PC-3 (cell line): Measurements from ENCODE around the gene ARPC5. TPM values are rescaled to one million over a fixed set of nuclear protein-coding genes. Genes with fewer than 3 reads are reported as not detected.

Experiments
- ATAC-seq: fragments of 200-7000 bp; cut with Tn5 transposase; 2 replicates; pipeline ENCODE4 v1.9.1; 2020; ENCODE audit warnings: mild to moderate bottlenecking, moderate library complexity
- BruUV-seq: library from RNA; stranded (reverse); fragments of 400-500 nt; replicated peaks from 2 replicates; lab custom pipeline; 2021; lab: Mats Ljungman, UMichigan
- CTCF ChIA-PET: fragments of 300-600 bp; sonication (Branson Sonifier 250); formaldehyde crosslinking; loops from one replicate; lab custom pipeline; 2022; ENCODE audit warnings: antibody characterized with exemption; lab: Charles Lee
- POLR2A ChIA-PET: fragments of 300-600 bp; sonication (Branson Sonifier 250); formaldehyde crosslinking; loops from one replicate; lab custom pipeline; 2022; ENCODE audit warnings: antibody characterized with exemption; ENCODE audit not compliant: unreplicated experiment; lab: Charles Lee
- DNase-seq: peaks from one replicate; pipeline ENCODE4 v3.0.0-alpha.2; 2015
- H2AFZ ChIP-seq: fragments of 300-600 bp; sonication (generic); 2 replicates; pipeline ENCODE4 v1.6.0; 2016; ENCODE audit warnings: antibody characterized with exemption, low read length
- H3F3A ChIP-seq: fragments of 300-600 bp; sonication (generic); one replicate; pipeline ENCODE4 v1.6.0; 2017; ENCODE audit warnings: antibody characterized with exemption, low read length, control low read depth, mild to moderate bottlenecking; ENCODE audit not compliant: unreplicated experiment
- H3K27ac ChIP-seq: fragments of 300-600 bp; sonication (generic); 2 replicates; pipeline ENCODE4 v1.5.1; 2016; ENCODE audit warnings: mild to moderate bottlenecking, low read length
- H3K27me3 ChIP-seq: fragments of 300-600 bp; sonication (generic); 2 replicates; pipeline ENCODE4 v1.6.1; 2016; ENCODE audit warnings: low read length, mixed read lengths
- H3K36me3 ChIP-seq: fragments of 300-600 bp; sonication (generic); 2 replicates; pipeline ENCODE4 v1.6.1; 2016; ENCODE audit warnings: low read depth, mixed run types, low read length, mixed read lengths
- H3K4me1 ChIP-seq: fragments of 300-600 bp; sonication (generic); 2 replicates; pipeline ENCODE4 v1.5.1; 2016; ENCODE audit warnings: low read length; ENCODE audit not compliant: insufficient read depth
- H3K4me2 ChIP-seq: fragments of 300-600 bp; sonication (generic); 2 replicates; pipeline ENCODE4 v1.6.0; 2016; ENCODE audit warnings: low read length
- H3K4me3 ChIP-seq: fragments of 300-600 bp; sonication (generic); 2 replicates; pipeline ENCODE4 v1.5.1; 2016; ENCODE audit warnings: mild to moderate bottlenecking, low read length, mixed read lengths
- H3K79me2 ChIP-seq: fragments of 300-600 bp; sonication (generic); 2 replicates; pipeline ENCODE4 v1.6.1; 2017; ENCODE audit warnings: low read length, mixed read lengths
- H3K9ac ChIP-seq: fragments of 300-600 bp; sonication (generic); 2 replicates; pipeline ENCODE4 v1.6.0; 2016; ENCODE audit warnings: mild to moderate bottlenecking, low read length
- H3K9me2 ChIP-seq: fragments of 300-600 bp; sonication (generic); replicated peaks from 2 replicates; pipeline ENCODE4 v1.6.1; 2016; ENCODE audit warnings: mixed run types, low read length, mixed read lengths
- H3K9me3 ChIP-seq: fragments of 300-600 bp; sonication (generic); 2 replicates; pipeline ENCODE4 v1.6.1; 2016; ENCODE audit warnings: low read length, mixed read lengths
- H4K20me1 ChIP-seq: fragments of 300-600 bp; sonication (generic); 2 replicates; pipeline ENCODE4 v1.6.1; 2016; ENCODE audit warnings: low read length, mixed read lengths
- CTCF ChIP-seq: fragments of 300-600 bp; sonication (generic); conservative IDR thresholded peaks from 2 replicates; pipeline ENCODE4 v1.5.1; 2017; ENCODE audit warnings: antibody characterized with exemption, low read depth, mild to moderate bottlenecking, low read length
- EZH2 ChIP-seq: fragments of 300-600 bp; sonication (generic); IDR thresholded peaks from one replicate; pipeline ENCODE4 v1.6.1; 2017; ENCODE audit warnings: antibody characterized with exemption, mild to moderate bottlenecking, low read length; ENCODE audit not compliant: unreplicated experiment
- EZH2phosphoT487 ChIP-seq: fragments of 300-600 bp; sonication (generic); IDR thresholded peaks from 2 replicates; pipeline ENCODE4 v1.6.1; 2018; ENCODE audit warnings: mild to moderate bottlenecking, antibody characterized with exemption, low read length, borderline replicate concordance
- intact Hi-C: fragments of 100-400 bp; cut with micrococcal nuclease; formaldehyde crosslinking; loops from 2 replicates; pipeline ENCODE4 v1.9.0; 2023
- total RNA-seq: library from RNA; depleted of rRNA; stranded (reverse); fragments of >200 nt; gene quantifications from 2 replicates; pipeline ENCODE4 v1.2.3, GENCODE V29; 2014

ARPC5 gene
- total RNA-seq, 1 experiment from 2014 or later: 76.1 TPM

- Histone ChIP-seq H3K79me2 (no peaks in the 10 kb centered on the region), H3K27ac (no peak overlapping the region), H3K4me3 (no peak overlapping the region), H3K9me2 (no peaks in the 10 kb centered on the region), H3K9ac (no peak overlapping the region), H3F3A (no peaks in the 10 kb centered on the region), H3K36me3 (no peaks in the 10 kb centered on the region), H3K4me1 (no peaks in the 10 kb centered on the region), H3K4me2 (no peak overlapping the region), H4K20me1 (no peaks in the 10 kb centered on the region), H3K9me3 (no peaks in the 10 kb centered on the region), H3K27me3 (no peaks in the 10 kb centered on the region), H2AFZ (no peak overlapping the region)
- BruUV-seq: no TSS peak
- intact Hi-C loops: no loop called here
- TF ChIP-seq CTCF (no peak), EZH2 (no peak), EZH2phosphoT487 (no peak)
- no peak for DNase-seq
- ChIA-PET POLR2A (no interaction called here), CTCF (no interaction called here)
- ATAC-seq: no peak
Observed at GRCh38 chr1:183597656-183598347, 37.8 kb downstream of the ARPC5 start.

- Histone ChIP-seq H3K27ac (no peak overlapping the region), H3K27me3 (no peaks in the 10 kb centered on the region), H3K36me3 (no peaks in the 10 kb centered on the region), H3K79me2 (no peaks in the 10 kb centered on the region), H3K4me1 (no peaks in the 10 kb centered on the region), H3F3A (no peaks in the 10 kb centered on the region), H3K9ac (no peak overlapping the region), H3K4me2 (no peak overlapping the region), H4K20me1 (no peaks in the 10 kb centered on the region), H3K9me3 (no peaks in the 10 kb centered on the region), H2AFZ (no peak overlapping the region), H3K4me3 (no peak overlapping the region), H3K9me2 (no peaks in the 10 kb centered on the region)
- ChIA-PET POLR2A (no interaction called here), CTCF (no interaction called here)
- TF ChIP-seq EZH2phosphoT487 (no peak), EZH2 (no peak), CTCF (no peak)
- intact Hi-C loops: no loop called here
- BruUV-seq: no TSS peak
- DNase-seq (no peak), ATAC-seq (no peak)
Observed at GRCh38 chr1:183596500-183596899, 39.1 kb downstream of the ARPC5 start.

GRCh38 chr1:183595537-183595936, 40.0 kb downstream of the ARPC5 start:
- ChIA-PET POLR2A (no interaction called here), CTCF (no interaction called here)
- no peak overlapping the region for H3K4me3 ChIP-seq
- no peaks in the 10 kb centered on the region for H3K27me3 ChIP-seq
- intact Hi-C loops: no loop called here
- no peaks in the 10 kb centered on the region for H3F3A ChIP-seq
- no peaks in the 10 kb centered on the region for H3K79me2 ChIP-seq
- H4K20me1 ChIP-seq: no peaks in the 10 kb centered on the region
- no peaks in the 10 kb centered on the region for H3K4me1 ChIP-seq
- no peaks in the 10 kb centered on the region for H3K9me3 ChIP-seq
- no peak for ATAC-seq
- H3K27ac ChIP-seq: no peak overlapping the region
- no peaks in the 10 kb centered on the region for H3K9me2 ChIP-seq
- H3K36me3 ChIP-seq: no peaks in the 10 kb centered on the region
- H3K4me2 ChIP-seq: no peak overlapping the region
- TF ChIP-seq CTCF: no peak
- TF ChIP-seq EZH2: no peak
- TF ChIP-seq EZH2phosphoT487: no peak
- no peak overlapping the region for H3K9ac ChIP-seq
- no peak for DNase-seq
- BruUV-seq: no TSS peak
- H2AFZ ChIP-seq: no peak overlapping the region
